Measurements from ENCODE around the gene UFSP2.

Gene UFSP2

DNA sequence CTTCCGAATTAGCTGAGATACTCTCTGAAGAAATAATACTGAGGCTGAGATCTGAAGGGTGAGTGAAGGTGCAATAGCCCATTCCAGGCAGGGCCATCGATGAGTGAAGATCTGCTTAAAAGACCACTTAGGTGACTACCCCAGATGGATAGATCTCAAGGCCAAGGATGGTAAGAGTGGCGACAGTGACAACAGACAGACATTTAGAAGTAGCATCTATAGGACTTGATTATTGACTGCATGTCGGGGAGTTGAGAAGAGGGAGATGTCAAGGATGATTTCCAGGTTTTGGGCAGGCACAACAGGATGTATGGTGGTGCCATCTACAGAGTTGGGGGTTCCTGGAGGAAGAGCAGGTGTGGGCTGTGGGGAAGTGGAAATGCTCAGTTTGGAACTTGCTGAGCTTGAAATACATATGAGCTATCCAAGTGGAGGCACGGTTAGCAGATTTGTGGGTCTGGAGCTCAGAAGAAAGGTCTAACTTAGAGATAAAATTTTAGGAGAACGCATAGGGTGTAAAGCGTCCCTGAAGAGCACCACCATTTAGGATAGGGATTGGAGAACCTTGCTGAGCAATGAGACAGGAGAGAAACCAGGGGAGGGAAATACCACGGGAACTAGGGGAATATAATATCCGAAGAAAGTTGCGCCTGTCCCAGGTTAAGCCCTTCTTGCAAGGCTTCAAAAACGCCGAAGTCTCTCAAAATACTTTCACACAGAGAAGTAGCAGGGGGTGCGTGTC, 688 bp downstream of the UFSP2 start:
- peak; percentile 1 for DNase-seq

DNA sequence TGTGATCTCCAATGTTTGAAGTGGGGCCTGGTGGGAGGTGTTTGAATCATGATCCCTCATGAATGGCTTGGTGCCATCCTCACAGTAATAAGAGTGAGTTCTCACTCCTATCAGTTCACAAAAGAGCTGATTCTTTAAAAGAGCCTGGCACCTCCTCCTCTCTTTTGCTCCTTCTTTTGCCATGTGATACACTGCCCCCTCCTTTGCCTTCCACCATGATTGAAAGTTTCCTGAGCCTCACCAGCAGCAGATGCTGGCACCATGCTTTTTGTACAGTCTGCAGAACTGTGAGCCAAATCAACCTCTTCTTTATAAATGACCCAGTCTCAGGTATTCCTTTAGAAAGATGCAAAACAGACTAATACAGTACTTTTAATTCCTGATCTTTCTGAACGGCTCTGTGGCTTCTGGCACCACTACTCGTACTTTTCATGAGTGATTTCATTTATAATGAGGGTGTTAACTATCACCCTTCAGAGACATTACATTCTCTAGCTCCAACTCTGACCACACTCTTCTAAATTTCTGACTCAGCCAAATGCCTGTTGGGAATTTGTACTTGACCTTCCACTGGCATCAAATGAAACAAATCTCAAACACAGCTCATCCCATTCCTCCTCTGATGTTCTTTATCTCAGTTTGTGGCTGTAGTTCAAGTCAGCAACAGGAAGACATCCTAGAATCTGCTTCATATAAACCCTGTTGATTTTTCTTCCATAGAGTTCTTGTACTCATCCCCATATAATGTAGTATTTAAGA, 4.2 kb downstream of the UFSP2 start:
- DNase-seq: no peak

DNA sequence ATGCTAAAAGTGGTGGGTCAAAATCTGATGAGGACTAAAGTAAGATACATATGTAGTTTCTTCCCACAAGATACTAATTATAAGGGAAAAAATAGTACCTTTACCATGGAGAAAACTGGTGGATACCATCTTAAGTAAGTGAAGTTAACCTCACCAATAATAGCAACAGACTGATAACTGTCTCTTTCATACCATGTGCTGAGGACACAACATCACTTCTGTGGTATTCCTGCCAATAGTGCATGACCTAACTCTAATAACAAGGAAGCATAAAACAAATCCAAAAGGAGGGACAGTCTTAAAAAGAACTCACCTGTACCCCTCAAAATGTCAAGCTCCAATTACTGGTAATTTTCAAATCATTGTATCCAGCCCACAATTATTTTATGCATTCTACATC, 8.8 kb downstream of the UFSP2 start:
- DNase-seq: no peak

DNA sequence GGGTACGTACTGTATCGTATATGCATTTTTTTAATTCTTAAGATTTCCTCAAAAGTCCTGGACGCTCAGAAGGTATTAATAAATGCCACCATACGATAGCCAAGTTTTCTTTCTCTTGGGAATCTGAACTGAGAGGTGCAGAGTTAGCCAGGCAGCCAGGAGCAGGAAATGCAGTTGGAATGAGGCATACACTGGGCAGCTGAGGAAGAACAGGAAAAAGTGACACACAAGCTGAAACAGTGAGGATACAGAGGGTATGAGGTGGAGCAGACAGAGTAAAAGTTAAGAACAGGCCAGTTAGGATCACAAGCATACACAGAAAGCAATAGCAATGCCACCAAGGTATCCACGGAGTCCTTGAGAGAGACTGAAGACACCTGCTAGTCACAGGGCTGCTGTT, 13.4 kb downstream of the UFSP2 start:
- no peak for DNase-seq

DNA sequence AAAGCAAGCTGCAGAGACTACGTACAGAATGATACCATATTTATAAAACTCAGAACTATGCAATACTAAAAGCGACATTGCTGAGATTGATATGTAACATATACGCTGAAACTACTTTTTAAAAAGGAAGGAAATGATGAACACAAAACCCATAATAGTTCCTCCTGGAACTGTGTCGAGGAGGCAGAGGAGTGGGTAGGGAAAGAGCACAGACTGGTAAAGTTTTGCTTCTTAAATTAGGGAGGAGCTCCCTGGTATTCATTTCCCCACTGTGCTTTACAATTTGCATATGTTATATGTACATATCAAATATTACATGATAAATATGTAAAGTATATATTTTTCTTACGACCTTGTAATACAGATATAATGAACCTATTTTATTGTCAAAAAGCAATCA, 13.9 kb downstream of the UFSP2 start:
- no peak for DNase-seq

GRCh38 chr4:185408432-185408831, 17.3 kb downstream of the UFSP2 start:
- no peak for DNase-seq

- peak; percentile 59 for DNase-seq
Measured at GRCh38 chr4:185405296-185405999, 20.3 kb downstream of the UFSP2 start.

GRCh38 chr4:185404031-185404430, 21.7 kb downstream of the UFSP2 start:
- no peak for DNase-seq

DNA sequence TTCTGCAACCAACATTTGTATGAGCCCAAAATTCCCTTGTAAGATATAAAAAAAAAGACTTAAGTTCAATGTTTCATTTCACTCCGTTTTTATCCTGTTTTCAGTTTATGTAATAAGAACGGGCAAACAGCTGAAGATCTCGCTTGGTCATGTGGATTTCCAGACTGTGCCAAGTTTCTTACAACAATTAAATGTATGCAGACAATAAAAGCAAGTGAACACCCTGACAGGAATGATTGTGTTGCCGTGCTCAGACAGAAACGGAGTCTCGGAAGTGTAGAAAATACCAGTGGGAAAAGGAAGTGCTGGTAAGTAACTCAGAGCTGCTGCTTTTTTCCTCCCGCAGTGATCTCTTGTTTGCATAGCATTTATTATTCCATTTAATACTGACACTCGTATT, 26.3 kb downstream of the UFSP2 start:
- DNase-seq: no peak

- DNase-seq: no peak
Measured at GRCh38 chr4:185398618-185399017, 27.1 kb downstream of the UFSP2 start.

DNA sequence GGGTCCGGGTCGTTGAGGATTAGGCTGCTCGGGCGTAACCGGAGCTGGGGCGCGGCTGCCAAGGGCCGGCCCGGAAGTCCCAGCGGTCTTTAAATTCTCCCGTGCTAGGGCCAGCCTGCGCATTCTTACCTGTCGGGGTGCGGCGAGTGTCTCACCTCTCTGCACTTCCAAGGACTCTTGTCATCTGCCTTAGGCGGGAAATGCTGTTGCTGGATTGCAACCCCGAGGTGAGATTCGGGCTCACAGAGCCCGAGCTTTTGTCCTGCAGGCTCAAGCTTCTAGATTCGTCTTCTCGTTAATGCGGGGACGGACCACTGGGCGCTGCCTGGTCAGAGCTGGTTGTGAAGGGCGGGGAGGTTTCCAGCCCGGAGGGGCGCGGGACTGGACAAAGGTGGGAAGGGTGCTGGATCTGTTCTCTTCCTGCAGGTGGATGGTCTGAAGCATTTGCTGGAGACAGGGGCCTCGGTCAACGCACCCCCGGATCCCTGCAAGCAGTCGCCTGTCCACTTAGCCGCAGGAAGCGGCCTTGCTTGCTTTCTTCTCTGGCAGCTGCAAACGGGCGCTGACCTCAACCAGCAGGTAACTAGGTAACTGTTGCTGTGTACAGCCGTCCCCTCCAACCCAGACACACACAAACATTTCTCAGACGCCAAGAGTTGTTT, 28.9 kb downstream of the UFSP2 start, which contains the start of gene ANKRD37:
Gene ANKRD37, plus strand, starts transcription at position 118 of the 662 bp plus-strand sequence. Its CDS starts 83 bp downstream, at position 201.
- no peak for DNase-seq

DNA sequence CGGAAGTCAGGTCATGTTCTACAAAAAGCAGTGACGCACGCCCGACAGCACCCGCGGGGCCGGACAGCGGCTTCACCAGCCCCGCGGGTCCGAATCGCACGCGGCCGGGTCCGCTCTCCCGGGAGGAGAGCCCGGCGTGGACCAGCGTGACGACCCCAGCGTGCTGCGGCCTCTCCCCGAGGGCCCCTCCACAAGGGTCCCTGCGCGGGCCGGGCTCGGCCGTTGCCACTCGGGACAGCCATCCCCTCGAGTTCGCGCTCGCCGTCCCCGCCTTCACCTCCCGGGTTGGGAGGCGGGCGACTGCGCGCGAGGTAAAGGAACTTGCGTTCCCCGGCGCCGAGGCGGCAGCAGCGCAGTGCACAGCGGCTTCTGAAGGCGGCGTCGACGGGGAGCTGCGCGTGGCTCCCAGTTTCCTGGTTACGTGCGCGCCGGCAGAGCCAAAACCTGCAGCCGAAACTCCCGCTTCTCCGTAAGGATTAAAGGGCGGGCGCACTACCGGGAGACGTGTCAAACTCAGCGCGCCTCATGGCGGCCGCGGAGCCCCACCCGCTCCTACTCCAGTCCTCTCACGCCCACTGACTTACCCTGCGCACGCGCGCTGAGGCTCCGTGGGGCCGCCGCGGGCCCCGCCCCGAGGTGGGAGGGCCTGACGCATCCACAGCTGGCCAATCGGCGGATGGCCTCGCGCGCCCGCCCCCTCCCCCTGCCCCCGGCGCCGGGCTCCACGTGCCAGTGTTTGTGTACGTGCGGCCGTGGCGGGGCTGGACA, 29.6 kb downstream of the UFSP2 start:
- peak; percentile 98 for DNase-seq

GRCh38 chr4:185395238-185395955, 30.4 kb downstream of the UFSP2 start, which contains the start of gene LRP2BP:
Gene LRP2BP (minus strand): TSS chr4:185395924. CDS start chr4:185378186, 17,738 bp downstream.
- peak; percentile 23 for DNase-seq

DNA sequence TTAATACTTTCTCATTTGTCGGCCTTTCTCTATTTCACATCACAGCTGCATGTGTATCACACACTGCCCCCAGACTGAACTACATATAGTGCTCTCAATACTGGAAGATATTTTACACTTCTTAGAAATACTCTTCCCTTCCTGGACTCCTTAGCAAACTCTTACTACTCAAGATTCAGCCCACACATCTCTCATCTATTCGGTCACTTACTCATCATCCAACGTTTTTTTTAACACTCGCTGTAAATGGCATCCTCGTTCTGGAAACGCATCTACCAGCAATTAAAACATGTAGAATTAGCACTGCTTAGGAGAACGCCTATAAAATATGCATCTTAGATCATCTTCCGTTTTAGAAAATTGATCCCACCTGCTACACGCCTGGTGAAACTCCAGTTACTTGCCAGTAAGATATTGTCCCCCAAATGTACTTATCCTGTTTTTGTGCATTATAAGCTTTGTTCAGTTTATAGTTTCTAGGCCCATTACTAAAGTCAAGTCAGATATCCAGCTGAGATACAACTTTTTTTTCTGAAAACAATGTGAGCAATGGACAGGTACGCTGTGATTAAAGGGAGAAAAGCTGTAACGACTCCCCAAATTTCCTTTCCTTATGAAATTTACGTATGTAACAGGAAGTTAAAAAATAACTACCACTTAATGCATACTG, 31.1 kb downstream of the UFSP2 start:
- DNase-seq: peak; percentile 65

- DNase-seq: no peak
Measured at GRCh38 chr4:185392156-185392555, 33.6 kb downstream of the UFSP2 start.

- no peak for DNase-seq
Measured at GRCh38 chr4:185390941-185391340, 34.8 kb downstream of the UFSP2 start.

DNA sequence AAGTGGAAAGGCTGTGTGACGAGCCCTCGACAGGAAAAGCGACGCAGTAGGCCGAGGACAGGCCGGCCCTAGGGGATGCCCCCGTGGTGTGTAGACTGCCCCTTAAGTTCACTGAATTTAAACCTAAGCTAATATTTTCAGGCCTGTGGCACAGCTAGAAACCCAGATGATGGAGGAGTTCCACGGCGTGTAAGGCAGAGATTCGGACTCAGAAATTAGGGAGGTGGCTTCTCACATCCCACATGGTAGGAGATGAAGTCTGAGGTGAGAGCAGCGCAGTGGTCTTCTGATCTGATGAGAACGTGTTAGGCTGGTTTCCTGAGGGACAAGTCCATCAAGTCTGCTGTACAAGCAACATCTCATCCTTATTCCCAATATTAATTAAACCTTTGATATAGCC, 37.8 kb downstream of the UFSP2 start:
- DNase-seq: no peak

DNA sequence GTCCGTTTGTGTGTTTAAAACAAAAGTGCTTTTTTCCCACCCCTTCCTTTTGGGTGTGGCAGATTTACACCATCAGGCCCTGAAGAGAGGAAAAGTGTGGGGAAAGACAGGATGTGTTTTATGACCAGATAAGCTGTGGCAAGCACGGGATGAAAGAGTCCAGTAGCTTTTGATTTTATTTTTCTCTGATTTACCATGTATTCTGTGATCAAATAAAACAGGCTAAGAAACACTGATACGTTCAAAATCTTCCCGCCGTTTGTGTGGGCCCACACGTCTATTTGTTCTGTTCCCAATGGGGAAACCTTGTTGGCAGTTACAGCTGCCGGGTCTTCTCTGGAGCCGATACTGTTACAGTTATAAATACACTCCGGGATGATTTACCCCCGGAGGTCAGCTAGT, 40.8 kb downstream of the UFSP2 start:
- DNase-seq: no peak

DNA sequence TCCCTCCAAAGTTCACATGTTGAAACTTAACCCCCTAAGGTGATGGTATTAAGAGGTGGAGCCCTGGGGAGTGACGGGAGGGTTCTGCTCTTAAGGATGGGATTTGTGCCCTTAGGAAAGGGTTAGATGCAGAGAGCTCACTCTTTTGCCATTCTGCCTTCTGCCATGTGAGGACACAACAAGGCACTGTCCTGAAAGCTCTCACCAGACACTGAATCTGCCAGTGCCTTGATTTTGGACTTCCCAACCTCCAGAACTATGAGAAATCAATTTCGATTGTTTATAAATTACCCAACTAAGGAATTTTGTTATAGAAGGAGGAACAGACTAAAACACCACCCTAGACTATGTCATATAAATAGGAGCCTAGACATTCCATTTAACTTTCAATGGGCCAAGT, 41.7 kb downstream of the UFSP2 start:
- no peak for DNase-seq

- no peak for DNase-seq
Measured at GRCh38 chr4:185383451-185383850, 42.3 kb downstream of the UFSP2 start.

- no peak for DNase-seq
Measured at GRCh38 chr4:185382754-185383153, 43.0 kb downstream of the UFSP2 start.
